IgD-negative memory B cell (primary cell): ENCODE results near the gene RBMS3. TPM values are rescaled to one million over a fixed set of nuclear protein-coding genes. Genes with fewer than 3 reads are reported as not detected.
A peak's percentile ranks its signal among the peaks of the same experiment; 100 is the strongest.
"Not testable (repeated sequence)": the region's sequence is repeated elsewhere in the genome, so short reads cannot be mapped to it uniquely, and the experiment has no call there.

ENCODE experiments used
- H3K27ac Mint-ChIP-seq, 3 donors: one replicate each; pipeline ENCODE4 v1.8.0; 2020 to 2022; ENCODE audit warnings: mild to moderate bottlenecking in 3 of 3, mixed read lengths in 3 of 3, moderate library complexity in 1 of 3
- H3K27me3 Mint-ChIP-seq: one replicate; pipeline ENCODE4 v1.8.0; 2021; ENCODE audit warnings: mixed read lengths
- H3K36me3 Mint-ChIP-seq: one replicate; pipeline ENCODE4 v1.8.0; 2020; ENCODE audit warnings: mild to moderate bottlenecking, mixed read lengths
- H3K4me1 Mint-ChIP-seq, 3 donors: one replicate each; pipeline ENCODE4 v1.8.0; 2020 to 2022; ENCODE audit warnings: mixed read lengths in 3 of 3, mild to moderate bottlenecking in 1 of 3
- H3K4me3 Mint-ChIP-seq, 4 donors: one replicate each; pipeline ENCODE4 v1.8.0; 2020 to 2022; ENCODE audit warnings: mild to moderate bottlenecking in 4 of 4, mixed read lengths in 4 of 4, moderate library complexity in 3 of 4
- H3K9me3 Mint-ChIP-seq, 3 donors: one replicate each; pipeline ENCODE4 v1.8.0; 2020 to 2021; ENCODE audit warnings: mixed read lengths in 3 of 3, mild to moderate bottlenecking in 1 of 3
- polyA plus RNA-seq: library from polyadenylated mRNA; unstranded; fragments of 300-500 nt; fragmentation: Illumina TruSeq; gene quantifications from one replicate; pipeline ENCODE4 v1.2.3, GENCODE V29; 2021

The RBMS3 gene
- polyA plus RNA-seq, 1 donor from 2014 or later: not detected

DNA sequence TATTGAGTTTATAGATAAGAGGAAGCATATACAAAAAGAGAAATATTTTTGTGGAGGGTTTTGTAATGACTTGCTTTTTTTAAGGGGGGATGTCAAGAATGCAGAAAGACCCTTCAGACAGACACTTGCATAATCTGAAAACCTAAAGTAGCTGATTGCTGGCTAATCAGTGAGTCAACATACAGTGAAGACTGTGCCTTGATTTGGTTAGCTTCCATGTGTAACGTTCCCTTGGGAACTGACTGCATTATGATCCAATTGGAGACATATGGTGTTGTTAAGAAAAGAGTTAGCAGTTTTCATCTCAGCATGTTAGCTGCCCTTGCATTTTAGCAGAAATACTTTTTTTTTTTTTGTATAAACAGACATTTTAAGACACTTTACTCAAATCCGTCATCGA is 483.2 kb downstream of the RBMS3 start:
- H3K4me3 Mint-ChIP-seq: no peak overlapping the region
- no peaks in the 10 kb centered on the region for H3K9me3 Mint-ChIP-seq
- peaks cover 1% of the 10 kb centered on the region for H3K27me3 Mint-ChIP-seq
- no peak overlapping the region for H3K27ac Mint-ChIP-seq
- no peaks in the 10 kb centered on the region for H3K36me3 Mint-ChIP-seq
- no peaks in the 10 kb centered on the region for H3K4me1 Mint-ChIP-seq

DNA sequence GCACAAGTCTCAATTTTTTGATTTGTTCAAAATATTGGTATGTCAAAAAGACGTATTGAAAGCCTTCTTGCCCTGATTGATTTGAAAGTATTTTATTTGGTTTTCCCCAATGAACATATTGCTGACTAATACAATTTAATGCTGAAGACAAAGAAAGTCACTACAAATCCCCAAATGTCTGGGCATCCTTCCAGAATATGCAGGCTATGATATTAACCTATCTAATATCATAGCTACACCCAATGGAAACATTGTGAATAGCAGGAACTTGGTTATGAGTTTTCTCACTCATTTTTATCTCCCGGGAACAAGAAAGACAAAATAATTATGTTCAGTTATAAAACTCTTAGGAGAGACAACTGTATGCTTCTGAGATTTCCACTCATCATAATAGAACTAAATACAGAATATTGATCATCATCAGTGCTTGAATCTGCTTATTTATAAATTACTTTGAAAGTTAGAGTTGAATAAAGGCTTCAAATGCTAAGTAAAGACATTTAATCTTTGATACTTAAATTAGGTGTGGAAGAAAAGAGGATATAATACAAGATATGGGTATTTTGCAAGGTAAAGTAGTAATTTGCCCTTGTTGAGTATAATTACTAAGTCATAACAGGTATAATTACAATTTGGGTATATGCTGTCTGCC is 483.9 kb downstream of the RBMS3 start:
- H3K4me1 Mint-ChIP-seq: no peaks in the 10 kb centered on the region

DNA sequence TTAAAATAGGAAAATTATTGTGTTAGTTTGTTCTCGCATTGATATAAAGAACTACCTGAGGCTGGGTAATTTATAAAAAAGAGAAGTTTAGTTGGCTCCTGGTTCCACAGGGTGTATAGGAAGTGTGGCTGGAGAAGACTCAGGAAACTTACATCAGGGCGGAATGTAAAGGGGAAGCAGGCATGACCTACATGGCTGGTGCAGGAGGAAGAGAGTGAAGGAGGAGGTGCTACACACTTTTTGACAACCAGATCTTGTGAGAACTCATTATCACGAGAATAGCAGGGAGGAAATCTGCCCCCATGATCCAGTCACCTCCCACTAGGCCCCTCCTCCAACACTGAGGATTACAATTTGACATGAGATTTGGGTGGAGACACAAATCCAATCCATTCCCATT is 490.7 kb downstream of the RBMS3 start:
- Mint-ChIP-seq H3K4me3 (no peak overlapping the region), H3K9me3 (peaks cover 0 to 6% (median 0%) of the 10 kb centered on the region in 3 donors), H3K27ac (no peak overlapping the region), H3K4me1 (no peaks in the 10 kb centered on the region), H3K27me3 (no peaks in the 10 kb centered on the region), H3K36me3 (no peaks in the 10 kb centered on the region)

More for the DNA sequence above, 483.9 kb downstream of the RBMS3 start:
- H3K9me3 Mint-ChIP-seq: no peaks in the 10 kb centered on the region
- peaks cover 1% of the 10 kb centered on the region for H3K27me3 Mint-ChIP-seq
- H3K36me3 Mint-ChIP-seq: no peaks in the 10 kb centered on the region
- H3K4me3 Mint-ChIP-seq: no peak overlapping the region
- H3K27ac Mint-ChIP-seq: no peak overlapping the region

DNA sequence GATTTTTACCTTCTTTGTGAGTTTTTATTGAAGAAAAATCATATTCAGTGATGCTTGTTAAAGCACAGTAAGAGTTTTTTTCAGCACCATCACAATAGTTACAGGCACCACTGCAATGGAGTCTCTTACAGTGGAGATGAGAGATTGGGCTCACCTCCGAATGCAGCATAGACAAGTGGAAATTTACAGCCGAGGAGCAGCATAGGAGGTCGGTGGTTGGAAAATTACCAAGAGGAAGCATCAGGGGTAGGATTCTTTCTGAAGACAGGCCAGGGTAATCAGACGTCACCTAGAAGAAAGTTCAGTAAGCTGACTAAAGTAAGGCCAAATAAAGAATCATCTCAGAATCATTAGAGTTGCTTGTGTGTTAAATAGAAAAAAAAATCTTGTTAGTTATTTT is 491.6 kb downstream of the RBMS3 start:
- Mint-ChIP-seq H3K27ac (no peak overlapping the region), H3K4me1 (no peaks in the 10 kb centered on the region), H3K36me3 (no peaks in the 10 kb centered on the region), H3K27me3 (no peaks in the 10 kb centered on the region), H3K9me3 (peaks cover 0 to 6% (median 0%) of the 10 kb centered on the region in 3 donors), H3K4me3 (no peak overlapping the region)

DNA sequence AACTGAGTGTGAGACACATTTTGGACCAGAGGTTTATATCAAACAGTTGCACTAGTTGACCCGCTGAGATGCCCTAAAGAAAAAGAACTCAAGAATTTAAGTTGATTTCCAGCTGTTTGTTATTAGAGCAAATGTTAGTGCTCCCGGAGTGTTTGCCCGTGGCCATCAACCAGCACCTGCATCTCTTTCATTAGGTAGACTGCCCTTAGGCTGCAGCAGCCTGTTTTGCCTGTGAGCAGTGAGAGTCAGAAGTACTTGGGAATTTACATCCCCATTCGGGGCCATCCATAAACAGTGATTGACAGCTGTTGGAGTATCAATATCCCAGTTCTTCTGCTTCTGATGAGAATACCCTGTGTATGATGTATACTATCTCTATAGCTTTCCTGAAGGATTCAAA is 492.6 kb downstream of the RBMS3 start:
- Mint-ChIP-seq H3K27me3 (no peaks in the 10 kb centered on the region), H3K9me3 (peaks cover 0 to 6% (median 2%) of the 10 kb centered on the region in 3 donors), H3K27ac (no peak overlapping the region), H3K36me3 (no peaks in the 10 kb centered on the region), H3K4me1 (no peaks in the 10 kb centered on the region), H3K4me3 (no peak overlapping the region)

DNA sequence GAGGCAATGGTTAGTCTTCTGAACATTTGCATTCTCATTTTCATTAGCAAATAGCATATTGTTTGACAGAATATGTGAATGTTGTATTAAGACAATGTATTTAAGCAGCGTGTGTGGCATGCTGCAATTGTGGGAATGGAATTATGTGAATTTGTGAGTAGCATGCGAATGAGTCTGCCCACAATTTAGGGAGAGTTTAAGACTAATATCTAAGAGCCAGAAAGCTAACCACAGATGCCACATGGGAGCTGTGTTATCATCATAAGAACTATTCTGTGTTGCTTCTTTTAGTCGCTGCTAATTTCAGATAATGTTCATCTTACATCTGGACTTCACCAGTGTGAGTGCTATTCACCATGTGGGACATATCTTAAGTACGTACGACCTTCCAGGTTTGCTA is 494.5 kb downstream of the RBMS3 start:
- no peaks in the 10 kb centered on the region for H3K36me3 Mint-ChIP-seq
- no peaks in the 10 kb centered on the region for H3K4me1 Mint-ChIP-seq
- no peak overlapping the region for H3K27ac Mint-ChIP-seq
- peaks cover 0 to 6% (median 2%) of the 10 kb centered on the region in 3 donors for H3K9me3 Mint-ChIP-seq
- no peak overlapping the region for H3K4me3 Mint-ChIP-seq
- no peaks in the 10 kb centered on the region for H3K27me3 Mint-ChIP-seq

DNA sequence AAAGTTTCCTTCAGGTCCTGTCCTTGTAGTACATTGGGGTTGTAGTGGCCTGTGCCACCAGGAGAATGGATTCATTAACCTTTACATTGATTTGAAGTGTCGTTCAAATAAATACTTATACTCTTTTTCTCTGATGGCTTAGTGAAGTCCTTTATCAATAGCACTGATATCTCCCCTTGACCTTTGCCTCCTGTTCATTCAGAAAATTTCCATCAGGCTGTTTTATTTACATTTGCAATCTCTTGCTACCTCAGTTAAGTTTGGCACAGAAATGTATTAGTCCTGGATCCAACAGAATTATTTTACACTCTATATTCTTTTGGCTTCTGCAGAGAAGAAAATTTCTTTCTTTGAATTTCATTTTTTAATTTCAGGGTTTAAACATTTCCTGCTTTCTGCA is 497.0 kb downstream of the RBMS3 start:
- H3K36me3 Mint-ChIP-seq: no peaks in the 10 kb centered on the region
- no peak overlapping the region for H3K4me3 Mint-ChIP-seq
- H3K4me1 Mint-ChIP-seq: no peaks in the 10 kb centered on the region
- H3K27ac Mint-ChIP-seq: peak overlapping the region in 1 of 3 donors; percentile 55
- H3K9me3 Mint-ChIP-seq: peaks cover 0 to 12% (median 4%) of the 10 kb centered on the region in 3 donors
- no peaks in the 10 kb centered on the region for H3K27me3 Mint-ChIP-seq

DNA sequence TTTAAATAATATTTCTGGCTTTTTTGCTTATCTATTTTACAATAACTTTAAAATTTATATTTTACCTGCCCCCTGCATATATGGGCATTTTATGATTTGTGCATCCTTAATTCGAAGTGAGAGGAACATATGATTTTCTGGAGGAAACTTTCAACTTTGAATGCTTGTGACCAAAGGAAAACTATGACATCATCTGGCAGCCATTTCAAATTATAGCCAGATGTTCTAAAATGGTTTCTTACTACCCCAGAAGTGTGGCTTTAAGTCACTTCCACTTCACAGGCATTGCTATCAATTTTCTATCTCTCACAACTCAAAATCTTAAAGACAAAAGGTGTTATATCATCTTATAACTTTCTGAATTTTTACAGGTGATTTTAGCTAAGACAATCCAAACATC is 508.8 kb downstream of the RBMS3 start:
- H3K9me3 Mint-ChIP-seq: peaks cover 1 to 15% (median 3%) of the 10 kb centered on the region in 3 donors
- no peak overlapping the region for H3K27ac Mint-ChIP-seq
- no peaks in the 10 kb centered on the region for H3K27me3 Mint-ChIP-seq
- no peak overlapping the region for H3K4me3 Mint-ChIP-seq
- no peaks in the 10 kb centered on the region for H3K36me3 Mint-ChIP-seq
- H3K4me1 Mint-ChIP-seq: no peaks in the 10 kb centered on the region

DNA sequence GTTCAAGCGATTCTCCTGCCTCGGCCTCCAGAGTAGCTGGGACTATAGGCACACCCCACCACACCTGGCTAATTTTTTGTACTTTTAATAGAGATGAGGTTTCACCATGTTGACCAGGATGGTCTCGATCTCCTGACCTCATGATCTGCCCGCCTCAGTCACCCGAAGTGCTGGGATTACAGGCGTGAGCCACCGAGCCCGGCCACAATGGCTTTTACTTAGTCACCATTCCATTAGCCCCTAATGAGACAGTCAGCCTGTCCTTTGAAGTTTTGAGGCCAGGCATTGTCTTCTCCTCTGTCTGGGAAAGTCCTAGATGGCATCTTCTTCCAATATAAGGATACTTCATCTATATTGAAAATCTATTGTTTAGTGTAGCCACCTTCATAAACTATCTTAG is 515.9 kb downstream of the RBMS3 start:
- Mint-ChIP-seq H3K9me3 (peaks cover 0 to 1% (median 0%) of the 10 kb centered on the region in 3 donors), H3K4me3 (no peak overlapping the region), H3K27me3 (no peaks in the 10 kb centered on the region), H3K27ac (no peak overlapping the region), H3K4me1 (no peaks in the 10 kb centered on the region), H3K36me3 (no peaks in the 10 kb centered on the region)

DNA sequence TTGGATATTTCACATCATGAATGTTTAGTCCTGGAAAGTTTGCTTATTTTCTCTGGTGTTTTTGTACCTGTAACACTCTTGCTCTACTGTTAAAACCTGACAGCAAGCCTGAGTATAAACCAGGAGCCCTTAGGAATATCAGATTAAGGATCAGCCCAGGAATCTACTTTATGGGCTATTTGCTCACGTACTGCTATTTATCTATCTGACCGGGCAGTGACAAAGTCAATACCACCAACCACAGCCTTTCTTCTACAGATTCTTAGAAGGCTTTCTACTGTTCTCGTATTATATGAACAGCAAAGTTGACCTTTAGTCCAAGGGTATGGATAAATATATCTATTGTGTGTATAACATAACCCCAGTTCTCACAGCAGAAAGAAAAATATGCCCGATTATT is 521.2 kb downstream of the RBMS3 start:
- H3K4me1 Mint-ChIP-seq: no peaks in the 10 kb centered on the region
- peaks cover 0 to 2% (median 0%) of the 10 kb centered on the region in 3 donors for H3K9me3 Mint-ChIP-seq
- no peak overlapping the region for H3K4me3 Mint-ChIP-seq
- H3K27ac Mint-ChIP-seq: no peak overlapping the region
- no peaks in the 10 kb centered on the region for H3K36me3 Mint-ChIP-seq
- H3K27me3 Mint-ChIP-seq: no peaks in the 10 kb centered on the region

DNA sequence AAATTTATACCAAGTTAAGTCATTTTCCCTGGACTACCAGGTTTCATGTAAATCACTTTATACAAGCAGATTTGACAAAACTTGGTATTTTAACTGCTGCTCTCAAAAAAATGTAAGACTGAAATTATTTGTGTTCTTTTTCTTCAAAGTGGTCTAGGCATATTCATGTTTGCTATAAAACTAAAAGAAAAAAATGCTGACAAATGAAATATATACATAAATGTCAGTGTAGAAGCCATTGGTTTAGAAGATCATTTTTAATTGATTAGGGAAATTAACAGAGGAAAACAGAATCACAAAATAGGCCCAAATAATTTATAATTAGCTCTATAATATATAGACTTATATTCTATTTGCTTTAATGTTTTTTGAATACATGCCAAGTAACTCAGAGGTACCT is 523.2 kb downstream of the RBMS3 start:
- no peaks in the 10 kb centered on the region for H3K27me3 Mint-ChIP-seq
- no peaks in the 10 kb centered on the region for H3K4me1 Mint-ChIP-seq
- H3K36me3 Mint-ChIP-seq: no peaks in the 10 kb centered on the region

DNA sequence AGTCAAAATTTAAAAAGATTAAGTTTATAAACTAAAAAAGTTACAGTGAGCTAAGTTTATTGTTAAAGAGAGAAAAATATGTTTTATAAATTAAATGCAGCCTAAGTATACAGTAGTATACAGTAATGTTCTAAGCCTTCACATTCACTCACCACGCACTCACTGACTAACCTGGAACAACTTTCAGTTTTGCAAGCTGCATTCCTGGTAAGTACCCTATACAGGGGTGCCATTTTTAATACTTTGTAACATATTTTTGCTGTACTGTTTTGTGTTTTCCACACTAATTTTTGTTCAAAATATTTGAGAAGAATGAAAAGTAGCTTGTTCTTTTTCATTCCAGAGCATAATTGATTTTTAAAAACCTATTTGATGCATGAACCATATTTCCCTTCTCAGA is 524.9 kb downstream of the RBMS3 start:
- Mint-ChIP-seq H3K4me1 (no peaks in the 10 kb centered on the region), H3K9me3 (peaks cover 0 to 2% (median 0%) of the 10 kb centered on the region in 3 donors), H3K36me3 (no peaks in the 10 kb centered on the region), H3K4me3 (no peak overlapping the region), H3K27ac (no peak overlapping the region), H3K27me3 (no peaks in the 10 kb centered on the region)

More for the DNA sequence above, 523.2 kb downstream of the RBMS3 start:
- Mint-ChIP-seq H3K27ac (no peak overlapping the region), H3K9me3 (peaks cover 0 to 2% (median 0%) of the 10 kb centered on the region in 3 donors), H3K4me3 (no peak overlapping the region)

DNA sequence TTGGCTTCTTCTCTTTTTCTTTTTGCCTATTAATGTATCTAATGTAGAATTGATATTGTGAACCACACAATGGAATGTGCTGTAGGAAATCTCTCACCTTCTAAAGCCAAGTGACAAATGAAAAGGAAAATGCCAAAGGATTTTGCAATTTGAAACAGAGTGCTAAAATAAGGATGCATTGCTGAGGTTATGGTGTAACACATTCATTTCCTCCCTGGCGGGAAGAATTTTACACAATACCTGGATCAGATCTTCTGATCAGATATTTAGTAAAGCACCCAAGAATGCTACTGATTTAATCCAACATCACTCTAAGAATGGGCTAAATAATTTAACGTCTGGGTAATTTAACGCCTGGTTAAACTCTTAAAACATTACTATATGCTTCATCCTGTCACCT is 527.5 kb downstream of the RBMS3 start:
- not testable (repeated sequence) for H3K27me3 Mint-ChIP-seq, H3K9me3 Mint-ChIP-seq, H3K36me3 Mint-ChIP-seq, H3K27ac Mint-ChIP-seq, H3K4me1 Mint-ChIP-seq, H3K4me3 Mint-ChIP-seq

DNA sequence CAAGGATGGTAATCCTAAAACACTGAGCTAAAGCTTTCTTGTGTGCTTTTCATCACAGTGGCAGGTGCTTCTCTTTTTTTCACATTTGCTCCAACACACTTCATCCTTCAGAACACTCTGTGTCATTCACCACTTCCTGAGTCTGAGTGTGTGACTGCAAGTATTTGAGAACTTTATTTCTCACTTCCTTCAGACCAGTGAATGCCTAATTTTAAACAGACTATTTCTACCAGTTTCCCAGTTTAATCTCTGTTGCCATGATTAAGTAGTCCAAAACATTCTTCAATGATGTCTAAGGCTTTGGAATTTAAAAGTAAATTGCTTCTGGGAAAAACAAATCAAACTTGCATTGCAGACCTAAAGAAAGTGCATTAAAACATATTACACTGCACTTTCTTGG is 541.2 kb downstream of the RBMS3 start:
- Mint-ChIP-seq H3K27me3 (no peaks in the 10 kb centered on the region), H3K4me3 (no peak overlapping the region), H3K4me1 (no peaks in the 10 kb centered on the region), H3K9me3 (peaks cover 0 to 2% (median 0%) of the 10 kb centered on the region in 3 donors), H3K27ac (no peak overlapping the region), H3K36me3 (no peaks in the 10 kb centered on the region)

DNA sequence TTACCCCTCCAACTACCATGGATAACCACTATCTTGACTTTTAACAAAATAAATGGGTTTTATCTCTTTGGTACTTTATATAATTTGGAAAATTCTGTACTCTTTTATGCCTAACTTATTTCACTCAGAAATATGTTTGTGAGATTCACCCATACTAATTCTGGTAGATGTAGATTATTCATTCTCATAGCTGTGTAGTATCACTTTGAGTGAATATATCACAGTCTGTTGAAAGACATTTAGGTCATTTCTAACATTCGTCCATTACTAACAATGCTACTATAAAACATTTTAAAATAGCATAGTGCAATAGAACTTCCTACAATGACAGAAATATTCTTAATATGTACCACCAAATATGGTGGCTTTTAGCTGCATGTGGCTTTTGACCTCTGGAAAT is 542.4 kb downstream of the RBMS3 start:
- Mint-ChIP-seq H3K27me3 (no peaks in the 10 kb centered on the region), H3K9me3 (peaks cover 0 to 3% (median 0%) of the 10 kb centered on the region in 3 donors), H3K36me3 (no peaks in the 10 kb centered on the region), H3K4me3 (no peak overlapping the region), H3K27ac (no peak overlapping the region), H3K4me1 (no peaks in the 10 kb centered on the region)

DNA sequence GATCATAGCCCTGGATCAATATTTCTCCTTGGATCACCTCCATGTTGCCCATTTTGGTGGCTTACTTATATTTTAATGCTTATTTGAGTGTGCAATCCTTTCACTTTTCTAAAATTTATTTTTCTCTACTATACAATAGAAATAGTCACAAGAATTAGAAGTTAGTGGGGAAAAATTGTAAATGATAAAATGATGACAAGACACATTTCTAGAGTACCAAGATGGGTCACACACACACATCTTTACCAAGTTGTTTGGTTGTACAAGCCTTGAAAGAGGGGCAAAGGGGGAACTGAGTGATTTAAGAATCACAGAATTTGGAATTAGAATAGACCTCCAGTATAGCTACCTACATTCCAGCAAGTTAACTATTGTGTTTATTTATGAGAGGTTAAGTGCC is 545.8 kb downstream of the RBMS3 start:
- H3K36me3 Mint-ChIP-seq: no peaks in the 10 kb centered on the region
- no peaks in the 10 kb centered on the region for H3K4me1 Mint-ChIP-seq
- H3K4me3 Mint-ChIP-seq: no peak overlapping the region
- H3K9me3 Mint-ChIP-seq: peaks cover 0 to 3% (median 0%) of the 10 kb centered on the region in 3 donors
- H3K27me3 Mint-ChIP-seq: no peaks in the 10 kb centered on the region
- no peak overlapping the region for H3K27ac Mint-ChIP-seq
